ENCODE results near the gene ZMYND11. TPM values are rescaled to one million over a fixed set of nuclear protein-coding genes. Genes with fewer than 3 reads are reported as not detected.

The ZMYND11 gene
- total RNA-seq (2022; extraction: Qiagen RNA extraction): 38.1 to 51.4 TPM (median 49.8 TPM) in 5 replicates

DNA sequence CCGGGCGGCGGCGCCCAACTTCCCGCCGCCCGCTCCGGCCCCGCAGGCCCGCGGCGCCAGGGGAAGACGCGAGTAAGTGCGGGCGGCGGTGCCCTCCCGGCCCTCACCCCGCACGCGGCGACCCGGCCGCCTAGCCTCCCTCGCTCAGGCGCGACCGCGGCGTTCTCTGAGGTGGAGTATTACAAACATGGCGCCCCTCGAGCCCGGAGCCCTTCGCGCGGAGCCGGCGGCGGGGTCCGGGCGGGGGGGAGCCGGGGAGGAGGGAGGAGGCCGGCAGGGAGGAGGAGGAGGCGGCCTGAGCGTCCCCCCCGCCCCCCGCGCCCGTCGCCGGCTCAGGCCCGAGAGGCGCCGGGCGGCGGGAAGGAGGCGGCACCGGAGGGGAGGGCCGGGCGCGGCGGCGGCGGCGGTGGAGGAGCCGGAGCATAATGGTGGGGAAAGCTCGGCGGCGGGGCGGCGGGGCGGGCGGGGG lies at the start of gene ZMYND11:
TSS of gene ZMYND11 (plus strand) at position 324 of the 469 bp plus-strand sequence. CDS start 44,558 bp downstream, outside the sequence.

Other genes with a start within 250 kb of the ZMYND11 start
- 0.04 to 0.15 TPM (median 0.07 TPM) in 5 replicates for gene TUBB8, start 86.2 kb upstream of the ZMYND11 start, total RNA-seq (2022; extraction: Qiagen RNA extraction)